ENCODE data around the gene SLC47A1.

Gene SLC47A1, protein sequence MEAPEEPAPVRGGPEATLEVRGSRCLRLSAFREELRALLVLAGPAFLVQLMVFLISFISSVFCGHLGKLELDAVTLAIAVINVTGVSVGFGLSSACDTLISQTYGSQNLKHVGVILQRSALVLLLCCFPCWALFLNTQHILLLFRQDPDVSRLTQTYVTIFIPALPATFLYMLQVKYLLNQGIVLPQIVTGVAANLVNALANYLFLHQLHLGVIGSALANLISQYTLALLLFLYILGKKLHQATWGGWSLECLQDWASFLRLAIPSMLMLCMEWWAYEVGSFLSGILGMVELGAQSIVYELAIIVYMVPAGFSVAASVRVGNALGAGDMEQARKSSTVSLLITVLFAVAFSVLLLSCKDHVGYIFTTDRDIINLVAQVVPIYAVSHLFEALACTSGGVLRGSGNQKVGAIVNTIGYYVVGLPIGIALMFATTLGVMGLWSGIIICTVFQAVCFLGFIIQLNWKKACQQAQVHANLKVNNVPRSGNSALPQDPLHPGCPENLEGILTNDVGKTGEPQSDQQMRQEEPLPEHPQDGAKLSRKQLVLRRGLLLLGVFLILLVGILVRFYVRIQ

DNA sequence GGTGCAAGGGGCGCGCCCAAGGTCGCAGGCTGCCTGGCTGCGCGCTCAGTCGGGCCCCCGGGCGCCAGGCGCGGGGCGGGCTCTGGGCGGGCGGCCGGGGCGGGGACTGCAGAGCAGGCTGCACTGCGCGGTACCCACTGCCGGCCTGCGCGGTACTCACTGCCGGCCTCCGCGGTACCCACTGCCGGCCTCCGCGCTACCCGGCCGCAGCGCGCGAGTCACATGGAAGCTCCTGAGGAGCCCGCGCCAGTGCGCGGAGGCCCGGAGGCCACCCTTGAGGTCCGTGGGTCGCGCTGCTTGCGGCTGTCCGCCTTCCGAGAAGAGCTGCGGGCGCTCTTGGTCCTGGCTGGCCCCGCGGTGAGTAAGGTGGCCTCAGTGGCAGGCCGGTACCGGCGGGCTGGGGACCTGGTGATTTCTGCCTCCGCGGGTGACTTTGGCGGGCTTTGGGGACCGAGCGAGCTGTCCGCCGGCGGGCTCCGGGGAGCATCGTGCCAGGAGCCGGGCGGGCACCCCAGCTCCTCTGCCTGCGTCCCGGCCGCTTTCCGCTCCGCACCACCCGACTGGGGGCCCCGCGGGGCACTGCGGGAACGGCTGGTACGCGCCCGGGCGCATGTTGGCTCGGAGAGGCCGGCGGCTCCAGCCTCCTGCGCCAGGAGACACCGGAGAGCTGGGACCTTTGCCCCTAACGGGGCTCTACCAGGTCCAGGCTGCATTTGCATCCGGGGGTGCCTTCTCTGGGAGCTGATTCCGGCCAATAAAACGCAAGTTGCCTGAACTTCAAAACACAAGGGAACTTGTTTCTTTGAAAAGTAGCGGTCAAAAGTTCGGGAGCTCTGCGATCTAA lies at the start of gene SLC47A1:
Gene SLC47A1 (plus strand): TSS at position 137 of the 844 bp plus-strand sequence. CDS start 86 bp downstream, at position 223.
- no peak for TF ChIP-seq TOX (CRISPR knock-in tag; IDR thresholded peaks at IDR 0.05; ENCODE audit: borderline replicate concordance)
- TF ChIP-seq, protein P1, sequence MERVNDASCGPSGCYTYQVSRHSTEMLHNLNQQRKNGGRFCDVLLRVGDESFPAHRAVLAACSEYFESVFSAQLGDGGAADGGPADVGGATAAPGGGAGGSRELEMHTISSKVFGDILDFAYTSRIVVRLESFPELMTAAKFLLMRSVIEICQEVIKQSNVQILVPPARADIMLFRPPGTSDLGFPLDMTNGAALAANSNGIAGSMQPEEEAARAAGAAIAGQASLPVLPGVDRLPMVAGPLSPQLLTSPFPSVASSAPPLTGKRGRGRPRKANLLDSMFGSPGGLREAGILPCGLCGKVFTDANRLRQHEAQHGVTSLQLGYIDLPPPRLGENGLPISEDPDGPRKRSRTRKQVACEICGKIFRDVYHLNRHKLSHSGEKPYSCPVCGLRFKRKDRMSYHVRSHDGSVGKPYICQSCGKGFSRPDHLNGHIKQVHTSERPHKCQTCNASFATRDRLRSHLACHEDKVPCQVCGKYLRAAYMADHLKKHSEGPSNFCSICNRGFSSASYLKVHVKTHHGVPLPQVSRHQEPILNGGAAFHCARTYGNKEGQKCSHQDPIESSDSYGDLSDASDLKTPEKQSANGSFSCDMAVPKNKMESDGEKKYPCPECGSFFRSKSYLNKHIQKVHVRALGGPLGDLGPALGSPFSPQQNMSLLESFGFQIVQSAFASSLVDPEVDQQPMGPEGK (CRISPR knock-in tag; IDR thresholded peaks at IDR 0.05; ENCODE audit: borderline replicate concordance) = no peak
- TF ChIP-seq TCF4 (CRISPR knock-in tag; IDR thresholded peaks at IDR 0.05; ENCODE audit: borderline replicate concordance) = no peak
- TF ChIP-seq, protein P2, sequence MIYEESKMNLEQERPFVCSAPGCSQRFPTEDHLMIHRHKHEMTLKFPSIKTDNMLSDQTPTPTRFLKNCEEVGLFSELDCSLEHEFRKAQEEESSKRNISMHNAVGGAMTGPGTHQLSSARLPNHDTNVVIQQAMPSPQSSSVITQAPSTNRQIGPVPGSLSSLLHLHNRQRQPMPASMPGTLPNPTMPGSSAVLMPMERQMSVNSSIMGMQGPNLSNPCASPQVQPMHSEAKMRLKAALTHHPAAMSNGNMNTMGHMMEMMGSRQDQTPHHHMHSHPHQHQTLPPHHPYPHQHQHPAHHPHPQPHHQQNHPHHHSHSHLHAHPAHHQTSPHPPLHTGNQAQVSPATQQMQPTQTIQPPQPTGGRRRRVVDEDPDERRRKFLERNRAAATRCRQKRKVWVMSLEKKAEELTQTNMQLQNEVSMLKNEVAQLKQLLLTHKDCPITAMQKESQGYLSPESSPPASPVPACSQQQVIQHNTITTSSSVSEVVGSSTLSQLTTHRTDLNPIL (CRISPR knock-in tag; IDR thresholded peaks at IDR 0.05; ENCODE audit: low read depth) = no peak
- no peak for TF ChIP-seq ISL1 (CRISPR knock-in tag; IDR thresholded peaks at IDR 0.05)
- no peak for TF ChIP-seq BACH2 (CRISPR knock-in tag; IDR thresholded peaks at IDR 0.05; ENCODE audit: borderline replicate concordance)
- TF ChIP-seq ZNF8 (CRISPR knock-in tag; IDR thresholded peaks at IDR 0.05) = no peak
- no peak for TF ChIP-seq GLIS3 (CRISPR knock-in tag; IDR thresholded peaks at IDR 0.05)
- TF ChIP-seq ZFP30 (CRISPR knock-in tag; IDR thresholded peaks at IDR 0.05) = no peak
- TF ChIP-seq PPARA (CRISPR knock-in tag; IDR thresholded peaks at IDR 0.05; ENCODE audit: borderline replicate concordance) = no peak
- no peak for TF ChIP-seq ZNF565 (CRISPR knock-in tag; conservative IDR thresholded peaks at IDR 0.05; ENCODE audit: low read depth)
- peak; percentile 98 for ATAC-seq

DNA sequence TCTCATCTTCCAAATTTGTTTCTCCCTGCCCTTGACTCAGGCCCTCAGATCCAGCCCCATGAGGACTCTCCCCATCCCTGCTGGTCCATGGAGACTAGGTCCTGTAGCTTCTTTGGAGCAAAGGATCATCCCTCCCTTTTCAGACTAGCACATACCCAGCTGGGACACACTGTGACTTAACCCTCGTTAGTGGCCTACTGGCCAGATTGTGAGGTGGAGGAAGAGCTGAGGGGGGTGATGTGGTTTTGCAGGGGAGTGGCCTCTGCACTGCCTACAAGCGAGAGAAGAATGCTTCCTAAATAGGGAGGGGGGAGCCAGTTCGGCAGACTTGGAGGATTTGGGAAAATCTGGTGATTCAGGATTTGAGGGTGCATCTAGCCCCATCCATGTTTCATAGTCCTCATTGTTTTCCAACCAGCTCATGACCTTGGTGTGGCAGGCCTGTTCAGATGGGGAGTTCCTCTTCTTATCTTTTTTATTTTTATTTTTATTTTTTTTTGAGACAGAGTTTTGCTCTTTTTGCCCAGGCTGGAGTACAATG lies 47.8 kb upstream of the SLC47A1 start:
- TF ChIP-seq TCF4 (CRISPR knock-in tag; IDR thresholded peaks at IDR 0.05; ENCODE audit: borderline replicate concordance) = no peak
- no peak for TF ChIP-seq ZFP3 (CRISPR knock-in tag; IDR thresholded peaks at IDR 0.05)
- no peak for TF ChIP-seq ZNF70 (CRISPR knock-in tag; IDR thresholded peaks at IDR 0.05)
- TF ChIP-seq ZFP30 (CRISPR knock-in tag; IDR thresholded peaks at IDR 0.05) = no peak
- TF ChIP-seq, protein P3, sequence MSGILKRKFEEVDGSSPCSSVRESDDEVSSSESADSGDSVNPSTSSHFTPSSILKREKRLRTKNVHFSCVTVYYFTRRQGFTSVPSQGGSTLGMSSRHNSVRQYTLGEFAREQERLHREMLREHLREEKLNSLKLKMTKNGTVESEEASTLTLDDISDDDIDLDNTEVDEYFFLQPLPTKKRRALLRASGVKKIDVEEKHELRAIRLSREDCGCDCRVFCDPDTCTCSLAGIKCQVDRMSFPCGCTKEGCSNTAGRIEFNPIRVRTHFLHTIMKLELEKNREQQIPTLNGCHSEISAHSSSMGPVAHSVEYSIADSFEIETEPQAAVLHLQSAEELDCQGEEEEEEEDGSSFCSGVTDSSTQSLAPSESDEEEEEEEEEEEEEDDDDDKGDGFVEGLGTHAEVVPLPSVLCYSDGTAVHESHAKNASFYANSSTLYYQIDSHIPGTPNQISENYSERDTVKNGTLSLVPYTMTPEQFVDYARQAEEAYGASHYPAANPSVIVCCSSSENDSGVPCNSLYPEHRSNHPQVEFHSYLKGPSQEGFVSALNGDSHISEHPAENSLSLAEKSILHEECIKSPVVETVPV (CRISPR knock-in tag; IDR thresholded peaks at IDR 0.05) = no peak
- TF ChIP-seq, protein P1 (CRISPR knock-in tag; IDR thresholded peaks at IDR 0.05; ENCODE audit: borderline replicate concordance) = no peak
- TF ChIP-seq BACH2 (CRISPR knock-in tag; IDR thresholded peaks at IDR 0.05; ENCODE audit: borderline replicate concordance) = no peak
- TF ChIP-seq RARB (CRISPR knock-in tag; IDR thresholded peaks at IDR 0.05) = no peak
- no peak for TF ChIP-seq GLIS3 (CRISPR knock-in tag; IDR thresholded peaks at IDR 0.05)
- TF ChIP-seq, protein P4, sequence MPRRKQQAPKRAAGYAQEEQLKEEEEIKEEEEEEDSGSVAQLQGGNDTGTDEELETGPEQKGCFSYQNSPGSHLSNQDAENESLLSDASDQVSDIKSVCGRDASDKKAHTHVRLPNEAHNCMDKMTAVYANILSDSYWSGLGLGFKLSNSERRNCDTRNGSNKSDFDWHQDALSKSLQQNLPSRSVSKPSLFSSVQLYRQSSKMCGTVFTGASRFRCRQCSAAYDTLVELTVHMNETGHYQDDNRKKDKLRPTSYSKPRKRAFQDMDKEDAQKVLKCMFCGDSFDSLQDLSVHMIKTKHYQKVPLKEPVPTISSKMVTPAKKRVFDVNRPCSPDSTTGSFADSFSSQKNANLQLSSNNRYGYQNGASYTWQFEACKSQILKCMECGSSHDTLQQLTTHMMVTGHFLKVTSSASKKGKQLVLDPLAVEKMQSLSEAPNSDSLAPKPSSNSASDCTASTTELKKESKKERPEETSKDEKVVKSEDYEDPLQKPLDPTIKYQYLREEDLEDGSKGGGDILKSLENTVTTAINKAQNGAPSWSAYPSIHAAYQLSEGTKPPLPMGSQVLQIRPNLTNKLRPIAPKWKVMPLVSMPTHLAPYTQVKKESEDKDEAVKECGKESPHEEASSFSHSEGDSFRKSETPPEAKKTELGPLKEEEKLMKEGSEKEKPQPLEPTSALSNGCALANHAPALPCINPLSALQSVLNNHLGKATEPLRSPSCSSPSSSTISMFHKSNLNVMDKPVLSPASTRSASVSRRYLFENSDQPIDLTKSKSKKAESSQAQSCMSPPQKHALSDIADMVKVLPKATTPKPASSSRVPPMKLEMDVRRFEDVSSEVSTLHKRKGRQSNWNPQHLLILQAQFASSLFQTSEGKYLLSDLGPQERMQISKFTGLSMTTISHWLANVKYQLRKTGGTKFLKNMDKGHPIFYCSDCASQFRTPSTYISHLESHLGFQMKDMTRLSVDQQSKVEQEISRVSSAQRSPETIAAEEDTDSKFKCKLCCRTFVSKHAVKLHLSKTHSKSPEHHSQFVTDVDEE (CRISPR knock-in tag; IDR thresholded peaks at IDR 0.05) = no peak
- TF ChIP-seq SNAI2 (CRISPR knock-in tag; IDR thresholded peaks at IDR 0.05) = no peak
- TF ChIP-seq TOX (CRISPR knock-in tag; IDR thresholded peaks at IDR 0.05; ENCODE audit: borderline replicate concordance) = no peak
- no peak for TF ChIP-seq ARNTL (CRISPR knock-in tag; IDR thresholded peaks at IDR 0.05; ENCODE audit: borderline replicate concordance, low read depth)
- TF ChIP-seq ISL1 (CRISPR knock-in tag; IDR thresholded peaks at IDR 0.05) = no peak
- no peak for TF ChIP-seq CSDC2 (CRISPR knock-in tag; IDR thresholded peaks at IDR 0.05)
- no peak for TF ChIP-seq OSR1 (CRISPR knock-in tag; IDR thresholded peaks at IDR 0.05)
- ATAC-seq = no peak

Data from SK-N-SH treated with all-trans-retinoic acid at 6 μM for 48 hours (cell line).